Astrocyte (in vitro differentiated cells and primary cell): ENCODE measurements around the gene DNER. TPM values are rescaled to one million over a fixed set of nuclear protein-coding genes. Genes with fewer than 3 reads are reported as not detected.

Source experiments
- DNase-seq: peaks from one replicate; pipeline ENCODE4 v3.0.0-alpha.2; 2010; ENCODE audit warnings: low read depth
- FAIRE-seq: peaks from 2 replicates; lab custom pipeline; 2011; peaks lifted over from hg19 to GRCh38; lab: Jason Lieb, UNC
- H2AFZ ChIP-seq: 2 replicates; pipeline ENCODE4 v1.6.0; 2012; ENCODE audit warnings: low read depth, low read length, inconsistent platforms
- H3K27ac ChIP-seq: 2 replicates; pipeline ENCODE4 v1.5.1; 2011; ENCODE audit warnings: low read depth, low read length, inconsistent platforms
- H3K27me3 ChIP-seq: 2 replicates; pipeline ENCODE4 v1.6.0; 2011; ENCODE audit warnings: low read length, inconsistent platforms; ENCODE audit not compliant: insufficient read depth
- H3K36me3 ChIP-seq: 2 replicates; pipeline ENCODE4 v1.5.1; 2011; ENCODE audit warnings: low read length, inconsistent platforms; ENCODE audit not compliant: insufficient read depth
- H3K4me1 ChIP-seq: 2 replicates; pipeline ENCODE4 v1.5.1; 2011; ENCODE audit warnings: low read length, inconsistent platforms; ENCODE audit not compliant: insufficient read depth
- H3K4me2 ChIP-seq: 2 replicates; pipeline ENCODE4 v1.6.0; 2012; ENCODE audit warnings: low read length, inconsistent platforms
- H3K4me3 ChIP-seq: 2 replicates; pipeline ENCODE4 v1.5.1; 2011; ENCODE audit warnings: low read depth, mild to moderate bottlenecking, low read length, inconsistent platforms; ENCODE audit not compliant: insufficient read depth
- H3K79me2 ChIP-seq: 2 replicates; pipeline ENCODE4 v1.6.0; 2012; ENCODE audit warnings: mild to moderate bottlenecking, low read length, inconsistent platforms; ENCODE audit not compliant: insufficient read depth
- H3K9ac ChIP-seq: 2 replicates; pipeline ENCODE4 v1.6.0; 2012; ENCODE audit warnings: mild to moderate bottlenecking, low read length, inconsistent platforms
- H3K9me3 ChIP-seq: 2 replicates; pipeline ENCODE4 v1.5.1; 2012; ENCODE audit warnings: low read depth, mild to moderate bottlenecking, low read length, inconsistent platforms; ENCODE audit not compliant: insufficient read depth
- H4K20me1 ChIP-seq: 2 replicates; pipeline ENCODE4 v1.6.0; 2012; ENCODE audit warnings: low read length, inconsistent platforms; ENCODE audit not compliant: insufficient read depth
- H3K27ac Mint-ChIP-seq: one replicate; pipeline ENCODE4 v1.8.0; 2021; ENCODE audit warnings: mild to moderate bottlenecking, mixed read lengths; ENCODE audit not compliant: unreplicated experiment
- H3K27me3 Mint-ChIP-seq: one replicate; pipeline ENCODE4 v1.8.0; 2021; ENCODE audit warnings: low read depth, mixed read lengths; ENCODE audit not compliant: unreplicated experiment
- H3K36me3 Mint-ChIP-seq: one replicate; pipeline ENCODE4 v1.8.0; 2021; ENCODE audit warnings: low read depth, mixed read lengths; ENCODE audit not compliant: unreplicated experiment
- H3K4me1 Mint-ChIP-seq: one replicate; pipeline ENCODE4 v1.8.0; 2021; ENCODE audit warnings: low read depth, mixed read lengths; ENCODE audit not compliant: unreplicated experiment
- H3K4me3 Mint-ChIP-seq: one replicate; pipeline ENCODE4 v1.8.0; 2021; ENCODE audit warnings: mild to moderate bottlenecking, moderate library complexity, mixed read lengths; ENCODE audit not compliant: unreplicated experiment
- H3K9me3 Mint-ChIP-seq: one replicate; pipeline ENCODE4 v1.8.0; 2021; ENCODE audit warnings: mild to moderate bottlenecking, mixed read lengths; ENCODE audit not compliant: unreplicated experiment
- EZH2 ChIP-seq: IDR thresholded peaks from 2 replicates; pipeline ENCODE4 v1.6.1; 2012; ENCODE audit warnings: mild to moderate bottlenecking, low read length, inconsistent platforms; ENCODE audit not compliant: insufficient read depth
- total RNA-seq: library from RNA; stranded (reverse); gene quantifications from 2 replicates; pipeline ENCODE4 v1.2.1, GENCODE V29; 2021
- TF ChIP-seq, protein P1 (sequence below): IDR thresholded peaks from 2 replicates; pipeline ENCODE4 v1.5.1; 2011; ENCODE audit warnings: low read depth, mild to moderate bottlenecking, inconsistent platforms, low read length, moderate library complexity; ENCODE audit not compliant: insufficient read depth

DNER gene
- total RNA-seq, 1 donor from 2014 or later = 1.0 TPM

DNA sequence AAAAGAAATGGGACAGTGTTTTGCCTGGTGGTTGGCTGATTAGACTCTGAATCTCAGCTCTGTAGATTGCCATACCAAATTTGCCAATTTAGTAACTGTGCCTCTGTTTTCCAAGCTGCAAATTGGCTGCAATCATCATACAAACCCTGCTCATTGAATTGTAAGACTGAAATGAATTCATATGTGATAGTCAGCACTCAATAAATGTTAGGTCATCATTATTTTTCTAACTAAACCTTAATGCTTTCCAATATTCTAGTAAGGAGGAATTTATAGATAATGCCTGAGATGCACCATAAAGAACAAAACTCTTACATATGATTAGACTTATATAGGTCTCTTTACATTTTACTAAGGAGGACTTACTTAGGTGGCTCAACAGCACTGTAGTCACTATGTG is 85.3 kb downstream of the DNER start:
- H3K27ac ChIP-seq = no peak overlapping the region
- no peak for TF ChIP-seq EZH2
- TF ChIP-seq, protein P1, sequence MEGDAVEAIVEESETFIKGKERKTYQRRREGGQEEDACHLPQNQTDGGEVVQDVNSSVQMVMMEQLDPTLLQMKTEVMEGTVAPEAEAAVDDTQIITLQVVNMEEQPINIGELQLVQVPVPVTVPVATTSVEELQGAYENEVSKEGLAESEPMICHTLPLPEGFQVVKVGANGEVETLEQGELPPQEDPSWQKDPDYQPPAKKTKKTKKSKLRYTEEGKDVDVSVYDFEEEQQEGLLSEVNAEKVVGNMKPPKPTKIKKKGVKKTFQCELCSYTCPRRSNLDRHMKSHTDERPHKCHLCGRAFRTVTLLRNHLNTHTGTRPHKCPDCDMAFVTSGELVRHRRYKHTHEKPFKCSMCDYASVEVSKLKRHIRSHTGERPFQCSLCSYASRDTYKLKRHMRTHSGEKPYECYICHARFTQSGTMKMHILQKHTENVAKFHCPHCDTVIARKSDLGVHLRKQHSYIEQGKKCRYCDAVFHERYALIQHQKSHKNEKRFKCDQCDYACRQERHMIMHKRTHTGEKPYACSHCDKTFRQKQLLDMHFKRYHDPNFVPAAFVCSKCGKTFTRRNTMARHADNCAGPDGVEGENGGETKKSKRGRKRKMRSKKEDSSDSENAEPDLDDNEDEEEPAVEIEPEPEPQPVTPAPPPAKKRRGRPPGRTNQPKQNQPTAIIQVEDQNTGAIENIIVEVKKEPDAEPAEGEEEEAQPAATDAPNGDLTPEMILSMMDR = no peak
- Mint-ChIP-seq H3K36me3 (no peaks in the 10 kb centered on the region), H3K4me1 (no peaks in the 10 kb centered on the region), H3K9me3 (peaks cover 6% of the 10 kb centered on the region), H3K27me3 (peaks cover 3% of the 10 kb centered on the region), H3K27ac (no peak overlapping the region), H3K4me3 (no peak overlapping the region)
- no peak for FAIRE-seq
- DNase-seq = no peak
- H3K9ac ChIP-seq = no peak overlapping the region
- H3K36me3 ChIP-seq = no peaks in the 10 kb centered on the region
- H3K79me2 ChIP-seq = no peaks in the 10 kb centered on the region
- H3K4me2 ChIP-seq = no peak overlapping the region
- H3K4me1 ChIP-seq = no peaks in the 10 kb centered on the region
- no peaks in the 10 kb centered on the region for H3K9me3 ChIP-seq
- H2AFZ ChIP-seq = no peak overlapping the region
- no peak overlapping the region for H3K4me3 ChIP-seq
- H4K20me1 ChIP-seq = no peaks in the 10 kb centered on the region
- peaks cover 2% of the 10 kb centered on the region for H3K27me3 ChIP-seq

DNA sequence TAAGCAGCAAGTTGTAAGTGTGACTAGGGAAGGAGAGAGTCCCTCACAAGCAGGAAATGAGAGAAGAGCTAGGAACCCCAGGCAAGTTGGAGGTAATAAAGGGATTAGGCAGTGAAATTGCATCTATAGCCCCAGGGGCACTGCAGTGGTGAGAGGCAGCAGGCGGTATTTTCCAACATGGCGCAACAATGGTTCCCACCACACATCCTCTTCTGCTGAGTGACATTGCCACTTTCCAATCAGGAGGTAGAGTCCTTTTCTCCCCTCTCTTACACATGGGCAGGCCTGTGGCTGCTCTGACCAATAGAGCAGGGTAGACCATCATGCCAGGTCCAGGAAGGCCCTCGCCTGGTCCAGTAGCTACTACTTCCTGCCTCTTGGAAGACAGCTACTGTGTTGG is 86.6 kb downstream of the DNER start:
- H2AFZ ChIP-seq = no peak overlapping the region
- DNase-seq (no peak), FAIRE-seq (no peak)
- H3K27ac ChIP-seq = no peak overlapping the region
- H3K79me2 ChIP-seq = no peaks in the 10 kb centered on the region
- Mint-ChIP-seq H3K4me1 (peaks cover 1% of the 10 kb centered on the region), H3K27ac (no peak overlapping the region), H3K36me3 (no peaks in the 10 kb centered on the region), H3K9me3 (peaks cover 6% of the 10 kb centered on the region), H3K4me3 (no peak overlapping the region), H3K27me3 (peaks cover 3% of the 10 kb centered on the region)
- no peak overlapping the region for H3K4me3 ChIP-seq
- no peak overlapping the region for H3K4me2 ChIP-seq
- no peaks in the 10 kb centered on the region for H3K9me3 ChIP-seq
- H3K27me3 ChIP-seq = no peaks in the 10 kb centered on the region
- no peaks in the 10 kb centered on the region for H4K20me1 ChIP-seq
- no peaks in the 10 kb centered on the region for H3K36me3 ChIP-seq
- H3K9ac ChIP-seq = no peak overlapping the region
- no peaks in the 10 kb centered on the region for H3K4me1 ChIP-seq
- TF ChIP-seq EZH2 = no peak
- TF ChIP-seq, protein P1 = no peak

DNA sequence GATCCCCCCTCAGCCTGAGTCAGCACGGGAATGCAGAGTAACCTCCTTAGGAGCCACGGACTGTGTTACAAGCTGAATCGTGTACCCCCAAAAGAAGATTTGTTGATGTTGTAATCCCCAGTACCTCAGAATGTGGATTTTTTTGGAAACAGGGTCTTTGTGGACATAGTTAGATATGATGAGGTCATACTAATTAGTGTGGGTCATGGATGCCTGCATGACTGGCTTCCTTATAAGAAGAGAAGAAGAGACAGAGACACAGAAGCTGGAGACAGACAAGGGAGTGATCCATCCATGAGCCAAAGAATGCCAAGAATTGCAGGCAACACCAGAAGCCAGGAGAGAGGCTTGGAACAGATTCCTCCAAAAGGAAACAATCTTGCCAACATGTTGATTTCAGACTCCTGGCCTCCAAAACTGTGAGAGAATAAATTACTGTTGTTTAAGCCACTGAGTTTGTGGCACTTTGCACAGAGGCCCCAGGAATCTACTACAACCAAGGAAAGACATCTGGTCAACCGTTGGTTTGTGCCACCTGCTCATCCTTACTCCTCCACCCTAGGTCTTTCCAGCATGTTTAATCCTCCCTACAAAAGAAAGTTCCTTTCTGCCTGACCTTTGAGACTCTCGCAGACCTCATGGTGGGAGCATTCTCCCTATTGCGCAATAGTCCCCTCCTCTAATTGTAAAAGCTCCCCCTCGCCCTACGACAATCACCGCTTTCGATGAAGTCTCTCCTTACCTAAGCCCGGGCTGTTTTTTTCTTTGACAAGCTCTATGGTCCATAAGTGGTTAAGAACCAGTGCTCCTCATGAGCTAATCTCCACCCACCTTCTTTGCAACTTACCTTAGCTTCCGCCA is 91.6 kb downstream of the DNER start:
- no peak for FAIRE-seq

More for the DNA sequence above, 91.6 kb downstream of the DNER start:
- Histone ChIP-seq H3K9me3 (no peaks in the 10 kb centered on the region), H4K20me1 (no peaks in the 10 kb centered on the region), H3K27me3 (no peaks in the 10 kb centered on the region), H3K79me2 (no peaks in the 10 kb centered on the region), H3K9ac (no peak overlapping the region), H3K4me2 (no peak overlapping the region), H3K4me3 (no peak overlapping the region), H2AFZ (no peak overlapping the region), H3K27ac (no peak overlapping the region), H3K36me3 (no peaks in the 10 kb centered on the region), H3K4me1 (no peaks in the 10 kb centered on the region)
- peak; percentile 6 for DNase-seq
- H3K4me1 Mint-ChIP-seq = peaks cover 6% of the 10 kb centered on the region
- H3K27me3 Mint-ChIP-seq = no peaks in the 10 kb centered on the region
- TF ChIP-seq, protein P1 = no peak
- no peak for TF ChIP-seq EZH2
- peaks cover 3% of the 10 kb centered on the region for H3K9me3 Mint-ChIP-seq
- H3K4me3 Mint-ChIP-seq = no peak overlapping the region
- no peaks in the 10 kb centered on the region for H3K36me3 Mint-ChIP-seq
- no peak overlapping the region for H3K27ac Mint-ChIP-seq
